Measurements from ENCODE around the gene FRMD8.

The FRMD8 gene

GRCh38 chr11:65416841-65417701, 30.6 kb downstream of the FRMD8 start:
- no peak for DNase-seq (ENCODE audit: low read depth)

GRCh38 chr11:65417702-65418430, 31.4 kb downstream of the FRMD8 start:
- no peak for DNase-seq (ENCODE audit: low read depth)
- in situ Hi-C loops (cut with HindIII; ENCODE audit: low sequenced_read_pairs): no loop called here
- H3K4me3 ChIP-seq (ENCODE audit: low read depth, low read length): no peak overlapping the region
- TF ChIP-seq, protein P1, sequence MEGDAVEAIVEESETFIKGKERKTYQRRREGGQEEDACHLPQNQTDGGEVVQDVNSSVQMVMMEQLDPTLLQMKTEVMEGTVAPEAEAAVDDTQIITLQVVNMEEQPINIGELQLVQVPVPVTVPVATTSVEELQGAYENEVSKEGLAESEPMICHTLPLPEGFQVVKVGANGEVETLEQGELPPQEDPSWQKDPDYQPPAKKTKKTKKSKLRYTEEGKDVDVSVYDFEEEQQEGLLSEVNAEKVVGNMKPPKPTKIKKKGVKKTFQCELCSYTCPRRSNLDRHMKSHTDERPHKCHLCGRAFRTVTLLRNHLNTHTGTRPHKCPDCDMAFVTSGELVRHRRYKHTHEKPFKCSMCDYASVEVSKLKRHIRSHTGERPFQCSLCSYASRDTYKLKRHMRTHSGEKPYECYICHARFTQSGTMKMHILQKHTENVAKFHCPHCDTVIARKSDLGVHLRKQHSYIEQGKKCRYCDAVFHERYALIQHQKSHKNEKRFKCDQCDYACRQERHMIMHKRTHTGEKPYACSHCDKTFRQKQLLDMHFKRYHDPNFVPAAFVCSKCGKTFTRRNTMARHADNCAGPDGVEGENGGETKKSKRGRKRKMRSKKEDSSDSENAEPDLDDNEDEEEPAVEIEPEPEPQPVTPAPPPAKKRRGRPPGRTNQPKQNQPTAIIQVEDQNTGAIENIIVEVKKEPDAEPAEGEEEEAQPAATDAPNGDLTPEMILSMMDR (IDR thresholded peaks at IDR 0.05; ENCODE audit: low read depth, low read length, missing control alignments): no peak

More at GRCh38 chr11:65416841-65417701, 30.6 kb downstream of the FRMD8 start:
- in situ Hi-C loops (cut with HindIII; ENCODE audit: low sequenced_read_pairs): no loop called here
- TF ChIP-seq, protein P1 (IDR thresholded peaks at IDR 0.05; ENCODE audit: low read depth, low read length, missing control alignments): no peak
- H3K4me3 ChIP-seq (ENCODE audit: low read depth, low read length): peak overlapping the region; percentile 24

GRCh38 chr11:65418431-65418680, 31.9 kb downstream of the FRMD8 start:
- in situ Hi-C loops (cut with HindIII; ENCODE audit: low sequenced_read_pairs): no loop called here
- DNase-seq (ENCODE audit: low read depth): no peak
- TF ChIP-seq, protein P1 (IDR thresholded peaks at IDR 0.05; ENCODE audit: low read depth, low read length, missing control alignments): no peak
- H3K4me3 ChIP-seq (ENCODE audit: low read depth, low read length): peak overlapping the region; percentile 17

- in situ Hi-C loops (cut with HindIII; ENCODE audit: low sequenced_read_pairs): no loop called here
- peak overlapping the region; percentile 17 for H3K4me3 ChIP-seq (ENCODE audit: low read depth, low read length)
- TF ChIP-seq, protein P1 (IDR thresholded peaks at IDR 0.05; ENCODE audit: low read depth, low read length, missing control alignments): no peak
- DNase-seq (ENCODE audit: low read depth): peak; percentile 69
These were observed 32.4 kb downstream of the FRMD8 start for GRCh38 chr11:65418681-65419459.

DNA sequence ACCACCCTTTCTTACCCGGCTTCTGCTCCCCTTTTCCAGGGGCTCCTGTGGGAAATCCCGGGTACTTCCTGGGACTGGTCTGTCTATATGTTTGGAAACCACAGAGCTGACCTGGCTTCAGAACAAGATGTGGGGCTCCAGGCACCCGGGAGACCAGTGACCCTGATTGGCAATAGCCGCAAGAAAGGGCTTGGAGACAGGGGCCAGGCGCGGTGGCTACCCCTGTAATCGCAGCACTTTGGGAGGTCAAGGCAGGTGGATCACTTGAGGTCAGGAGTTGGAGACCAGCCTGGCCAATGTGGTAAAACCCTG, 33.0 kb downstream of the FRMD8 start:
- peak overlapping the region; percentile 9 for H3K4me3 ChIP-seq (ENCODE audit: low read depth, low read length)
- in situ Hi-C loops (cut with HindIII; ENCODE audit: low sequenced_read_pairs): no loop called here
- DNase-seq (ENCODE audit: low read depth): no peak
- TF ChIP-seq, protein P1 (IDR thresholded peaks at IDR 0.05; ENCODE audit: low read depth, low read length, missing control alignments): no peak

GRCh38 chr11:65419772-65420481, 33.5 kb downstream of the FRMD8 start:
- DNase-seq (ENCODE audit: low read depth): peak; percentile 73
- TF ChIP-seq, protein P1 (IDR thresholded peaks at IDR 0.05; ENCODE audit: low read depth, low read length, missing control alignments): no peak
- H3K4me3 ChIP-seq (ENCODE audit: low read depth, low read length): peak overlapping the region; percentile 6
- in situ Hi-C loops (cut with HindIII; ENCODE audit: low sequenced_read_pairs): loop anchor here (5.0 kb wide), 1 partner anchor 77 kb away; the partner anchor contains the start of gene MALAT1
